GM21360 (cell line): ENCODE measurements around the gene ERVW-1.

Source experiments
- ATAC-seq: cut with Tn5 transposase; IDR thresholded peaks from one replicate; pipeline ENCODE4 v1.9.1; 2021; ENCODE audit warnings: mild to moderate bottlenecking, moderate library complexity; ENCODE audit not compliant: unreplicated experiment

Gene ERVW-1

GRCh38 chr7:92432299-92432946 is 45.3 kb downstream of the ERVW-1 start:
- ATAC-seq: no peak

DNA sequence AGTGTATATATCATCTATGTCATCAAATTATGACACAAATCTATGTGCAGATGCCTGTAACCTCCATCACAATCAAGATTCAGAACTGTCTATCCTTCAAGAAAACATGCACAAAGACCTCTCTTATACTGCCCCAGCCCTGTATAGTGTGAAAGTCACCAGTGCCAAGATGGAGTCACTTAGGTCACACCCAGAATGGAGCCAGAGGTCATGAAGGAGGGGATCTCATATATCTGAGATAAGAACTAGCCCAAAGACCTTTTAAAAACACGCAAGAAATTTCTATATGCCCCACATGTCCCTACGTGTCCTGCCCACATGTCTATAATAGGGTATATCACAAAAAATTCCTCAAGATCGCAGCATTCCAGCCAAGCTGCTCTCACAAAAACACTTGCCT is 50.6 kb downstream of the ERVW-1 start:
- no peak for ATAC-seq

DNA sequence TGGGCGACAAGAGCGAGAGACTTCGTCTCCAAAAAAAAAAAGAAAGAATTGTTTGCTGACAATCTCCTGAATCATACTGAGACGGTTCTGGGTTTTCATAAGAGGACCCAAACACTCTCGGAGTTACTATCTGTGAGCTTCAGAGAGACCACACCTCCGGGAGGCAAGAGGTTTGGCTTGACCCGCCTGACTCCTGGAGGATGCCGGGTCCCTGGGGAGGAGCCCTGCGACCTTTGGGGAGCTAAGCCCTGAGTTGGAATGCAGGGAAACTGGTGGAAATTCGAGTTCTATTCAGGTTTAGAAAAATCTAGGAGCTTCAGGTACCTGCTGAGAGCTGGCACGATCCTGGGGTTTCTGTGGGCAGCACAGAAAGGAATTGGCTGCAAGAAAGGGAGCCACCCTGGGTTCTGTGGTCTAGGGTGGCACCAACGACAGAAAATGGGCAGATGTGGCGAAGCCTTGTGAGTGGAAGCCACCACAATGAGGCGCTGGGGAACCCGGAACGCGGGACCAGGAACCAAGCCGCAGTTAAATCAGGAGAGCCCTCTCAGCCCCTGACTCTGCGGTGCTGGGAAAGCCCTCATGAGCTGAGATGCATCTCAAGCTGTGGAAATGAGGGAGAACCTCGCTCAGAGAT is 52.3 kb downstream of the ERVW-1 start:
- ATAC-seq: no peak

- no peak for ATAC-seq
Observed at GRCh38 chr7:92423710-92424131, 54.0 kb downstream of the ERVW-1 start.

- ATAC-seq: no peak
Observed at GRCh38 chr7:92422926-92423325, 54.8 kb downstream of the ERVW-1 start.

- no peak for ATAC-seq
Observed at GRCh38 chr7:92421676-92422435, 55.9 kb downstream of the ERVW-1 start.
